ENCODE measurements around the gene ATN1. TPM values are rescaled to one million over a fixed set of nuclear protein-coding genes. Genes with fewer than 3 reads are reported as not detected.

ATN1 gene
- total and polyA plus RNA-seq, 9 of the 15 experiments (the other 6 are each of a cell fraction or from before 2014, with no cell fraction given) = 0.15 to 49.8 (median 2.7) TPM

DNA sequence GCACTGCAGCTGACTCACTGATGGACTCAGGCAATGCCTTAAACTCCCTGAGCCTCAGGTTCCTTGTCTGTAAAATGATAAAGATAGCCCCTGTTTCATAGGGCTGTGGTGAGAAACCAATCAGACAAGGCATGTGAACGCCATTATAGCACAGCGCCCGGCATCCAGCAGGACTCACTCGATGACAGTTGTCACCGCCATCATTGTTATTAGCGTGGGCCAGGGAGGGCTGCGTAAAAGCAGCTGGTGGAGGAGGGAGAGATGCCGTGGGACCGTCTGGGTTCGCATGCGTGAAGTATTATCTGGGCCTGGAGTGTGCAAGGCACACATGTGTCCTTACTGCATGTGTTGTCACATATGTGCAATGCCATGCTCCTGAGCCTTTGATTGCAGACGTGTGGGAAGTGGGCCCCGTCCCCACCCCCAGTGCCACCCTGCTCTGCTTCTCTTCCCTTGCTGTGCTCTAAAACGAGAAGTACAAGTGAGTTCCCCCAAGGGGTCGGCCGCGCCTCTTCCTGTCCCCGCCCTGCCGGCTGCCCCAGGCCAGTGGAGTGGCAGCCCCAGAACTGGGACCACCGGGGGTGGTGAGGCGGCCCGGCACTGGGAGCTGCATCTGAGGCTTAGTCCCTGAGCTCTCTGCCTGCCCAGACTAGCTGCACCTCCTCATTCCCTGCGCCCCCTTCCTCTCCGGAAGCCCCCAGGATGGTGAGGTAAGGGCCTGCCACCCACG, 23.2 kb downstream of the ATN1 start, which contains the start of gene PTPN6:
Gene PTPN6, plus strand, starts transcription at position 546 of the 730 bp plus-strand sequence. Its CDS starts 157 bp downstream, at position 703.
- no peaks in the 10 kb centered on the region for H3K9me3 ChIP-seq (replicated peaks; ENCODE audit: control insufficient read depth, insufficient read depth, low read depth, low read length)
- H3K27me3 ChIP-seq (ENCODE audit: control insufficient read depth in 2 of 2, insufficient read depth in 2 of 2, low read length in 2 of 2) = no peaks in the 10 kb centered on the region
- BruUV-seq (replicated peaks) = no TSS peak
- no peaks in the 10 kb centered on the region for H3K36me3 ChIP-seq (ENCODE audit: control insufficient read depth, insufficient read depth, low read length)
- H3K27ac ChIP-seq (ENCODE audit: extremely low read depth, low read depth, low read length) = no peak within 1 kb of the TSS
- no peaks in the 10 kb centered on the region for H4K20me1 ChIP-seq (replicated peaks; ENCODE audit: control insufficient read depth, insufficient read depth, low read length)
- ATAC-seq = no peak
- intact Hi-C loops (cut with micrococcal nuclease) (no loop called here), in situ Hi-C loops (cut with MboI) (no loop called here)
- no peak within 1 kb of the TSS for H3K4me3 ChIP-seq
- WGBS (ENCODE audit: insufficient coverage, low coverage, missing lambda C conversion rate) = 75% methylated on average over 14 of the region's 25 CpGs
- H3K79me2 ChIP-seq (ENCODE audit: control insufficient read depth, insufficient read depth, low read length) = peaks cover under 1% of the 10 kb centered on the region; the same call in 2 of the 3 replicates
- TF ChIP-seq SRSF7 (optimal IDR thresholded peaks at IDR 0.05; ENCODE audit: low read depth, low read length) (no peak), NFYB (IDR thresholded peaks at IDR 0.05; ENCODE audit: extremely low read depth, insufficient read length) (no peak), ZNF696 (CRISPR knock-in tag; conservative IDR thresholded peaks at IDR 0.05) (no peak)
- TF ChIP-seq, protein P1, sequence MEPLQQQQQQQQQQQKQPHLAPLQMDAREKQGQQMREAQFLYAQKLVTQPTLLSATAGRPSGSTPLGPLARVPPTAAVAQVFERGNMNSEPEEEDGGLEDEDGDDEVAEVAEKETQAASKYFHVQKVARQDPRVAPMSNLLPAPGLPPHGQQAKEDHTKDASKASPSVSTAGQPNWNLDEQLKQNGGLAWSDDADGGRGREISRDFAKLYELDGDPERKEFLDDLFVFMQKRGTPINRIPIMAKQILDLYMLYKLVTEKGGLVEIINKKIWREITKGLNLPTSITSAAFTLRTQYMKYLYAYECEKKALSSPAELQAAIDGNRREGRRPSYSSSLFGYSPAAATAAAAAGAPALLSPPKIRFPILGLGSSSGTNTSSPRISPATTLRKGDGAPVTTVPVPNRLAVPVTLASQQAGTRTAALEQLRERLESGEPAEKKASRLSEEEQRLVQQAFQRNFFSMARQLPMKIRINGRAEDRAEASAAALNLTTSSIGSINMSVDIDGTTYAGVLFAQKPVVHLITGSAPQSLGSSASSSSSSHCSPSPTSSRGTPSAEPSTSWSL (CRISPR knock-in tag; IDR thresholded peaks at IDR 0.05; ENCODE audit: borderline replicate concordance) = no peak
- no peak within 1 kb of the TSS for H3K4me2 ChIP-seq (ENCODE audit: insufficient read depth, low read length)
- no peaks in the 10 kb centered on the region for H3K9me1 ChIP-seq (ENCODE audit: control insufficient read depth, insufficient read depth, low read length)
- no peak within 1 kb of the TSS for H2AFZ ChIP-seq (ENCODE audit: low read depth, low read length)
- CTCF ChIA-PET (ENCODE audit: low intra/inter-chr PET ratio) = no interaction called here
- no peak for FAIRE-seq
- POLR2A ChIA-PET = no interaction called here
- DNase-seq (ENCODE audit: extremely low read depth in 1 of 4, low spot score in 3 of 4) = no peak
- peak within 1 kb of the TSS in 1 of 2 experiments; percentile 78; a peak in 2 of 4 replicates for H3K9ac ChIP-seq (ENCODE audit: insufficient read depth in 1 of 2, low read depth in 2 of 2, low read length in 2 of 2)
- peaks cover 9 to 58% of the 10 kb centered on the region in 2 experiments for H3K4me1 ChIP-seq (replicated peaks in 1 of 2; ENCODE audit: control insufficient read depth in 2 of 2, insufficient read depth in 2 of 2, low read length in 2 of 2)

Data from K562 (cell line).